GM23338 (cell line): ENCODE results near the gene SPNS3.

Experiments
- CREB1 ChIP-seq: fragments of 250-450 bp; sonication (Bioruptor Pico); IDR thresholded peaks from 2 replicates; pipeline ENCODE4 v1.5.0; 2020; ENCODE audit warnings: low read depth, mild to moderate bottlenecking, moderate library complexity
- CTCF ChIP-seq, 2 experiments: fragments of 200-600 bp in 1 of 2; sonication (generic) in 1 of 2; conservative IDR thresholded peaks; 2 replicates each; pipeline versions ENCODE4 v1.5.1 to v1.6.1; 2016 to 2017; ENCODE audit warnings: antibody characterized with exemption in 2 of 2, low read depth in 2 of 2, mild to moderate bottlenecking in 2 of 2, moderate library complexity in 1 of 2
- EZH2 ChIP-seq: fragments of 200-600 bp; sonication (generic); IDR thresholded peaks from one replicate; pipeline ENCODE4 v1.8.0; 2017; ENCODE audit warnings: antibody characterized with exemption, mild to moderate bottlenecking, low read depth; ENCODE audit not compliant: unreplicated experiment
- EZH2phosphoT487 ChIP-seq: fragments of 200-600 bp; sonication (generic); IDR thresholded peaks from one replicate; pipeline ENCODE4 v1.8.1; 2018; ENCODE audit warnings: antibody characterized with exemption; ENCODE audit not compliant: unreplicated experiment
- JUNB ChIP-seq: IDR thresholded peaks from one replicate; pipeline ENCODE4 v1.6.1; 2016; ENCODE audit warnings: antibody characterized with exemption; ENCODE audit not compliant: unreplicated experiment
- NANOG ChIP-seq: IDR thresholded peaks from 2 replicates; pipeline ENCODE4 v1.6.1; 2016; ENCODE audit warnings: antibody characterized with exemption, borderline replicate concordance
- POLR2AphosphoS5 ChIP-seq: IDR thresholded peaks from 2 replicates; pipeline ENCODE4 v1.6.1; 2016; ENCODE audit warnings: antibody characterized with exemption, low read depth
- REST ChIP-seq: IDR thresholded peaks from one replicate; pipeline ENCODE4 v1.6.1; 2018; ENCODE audit warnings: antibody characterized with exemption; ENCODE audit not compliant: unreplicated experiment
- STAT1 ChIP-seq: IDR thresholded peaks from one replicate; pipeline ENCODE4 v1.6.1; 2016; ENCODE audit warnings: antibody characterized with exemption; ENCODE audit not compliant: unreplicated experiment
- ZNF114 ChIP-seq: fragments of 250-450 bp; sonication (Bioruptor Pico); IDR thresholded peaks from 2 replicates; pipeline ENCODE4 v1.5.0; 2020; ENCODE audit warnings: mild to moderate bottlenecking, moderate library complexity
- ZNF331 ChIP-seq: fragments of 250-450 bp; sonication (Bioruptor Pico); IDR thresholded peaks from 2 replicates; pipeline ENCODE4 v1.5.0; 2020; ENCODE audit warnings: low read depth, mild to moderate bottlenecking, moderate library complexity
- ZNF462 ChIP-seq: fragments of 250-450 bp; sonication (Bioruptor Pico); IDR thresholded peaks from 2 replicates; pipeline ENCODE4 v1.5.0; 2020; ENCODE audit warnings: mild to moderate bottlenecking, moderate library complexity

DNA sequence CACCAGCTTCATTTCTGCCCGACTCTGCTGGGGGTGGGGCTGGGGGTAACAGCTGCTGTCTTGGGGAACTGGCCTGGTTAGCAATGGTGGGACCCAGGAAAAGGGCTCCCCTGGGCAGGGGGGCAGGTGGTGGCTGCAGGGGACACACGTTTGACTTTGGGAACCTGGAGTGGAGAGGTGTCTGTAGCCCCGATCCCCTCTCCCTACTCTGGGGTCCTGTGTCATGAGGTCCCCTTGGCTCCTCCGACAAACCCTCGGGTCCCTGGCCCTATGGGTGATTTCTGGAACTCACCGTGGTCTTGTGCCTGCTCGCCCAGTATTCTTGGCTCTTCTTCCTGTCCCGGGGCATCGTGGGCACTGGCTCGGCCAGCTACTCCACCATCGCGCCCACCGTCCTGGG lies 12.0 kb downstream of the SPNS3 start:
- TF ChIP-seq EZH2 (no peak), CTCF (conservative IDR thresholded peaks at IDR 0.05; ENCODE audit: low read depth in 2 of 2) (no peak), ZNF331 (CRISPR knock-in tag) (no peak), CREB1 (CRISPR knock-in tag) (no peak), REST (no peak), JUNB (no peak), STAT1 (no peak), ZNF114 (no peak), POLR2AphosphoS5 (no peak), EZH2phosphoT487 (no peak), ZNF462 (CRISPR knock-in tag) (no peak), NANOG (no peak)
